DND-41 (cell line): Measurements from ENCODE around the gene KDELR3.

Experiments used
- ATAC-seq: fragments of 200-7000 bp; cut with Tn5 transposase; 3 replicates; pipeline ENCODE4 v1.9.1; 2021; ENCODE audit warnings: low read depth; ENCODE audit not compliant: insufficient read depth
- DNase-seq: peaks from one replicate; pipeline ENCODE4 v3.0.0-alpha.2; 2020
- H2AFZ ChIP-seq: 2 replicates; pipeline ENCODE4 v1.6.0; 2012; ENCODE audit warnings: low read depth, low read length
- H3K27ac ChIP-seq: 2 replicates; pipeline ENCODE4 v1.5.1; 2012; ENCODE audit warnings: low read length, inconsistent platforms
- H3K27me3 ChIP-seq: fragments of 200-600 bp; sonication (generic); 2 replicates; pipeline ENCODE4 v1.6.0; 2012; ENCODE audit warnings: low read length, mild to moderate bottlenecking, inconsistent platforms; ENCODE audit not compliant: insufficient read depth, poor library complexity
- H3K36me3 ChIP-seq: 2 replicates; pipeline ENCODE4 v1.5.1; 2012; ENCODE audit warnings: low read length, inconsistent platforms; ENCODE audit not compliant: insufficient read depth
- H3K4me1 ChIP-seq: 2 replicates; pipeline ENCODE4 v1.5.1; 2012; ENCODE audit warnings: mild to moderate bottlenecking, low read length; ENCODE audit not compliant: insufficient read depth
- H3K4me2 ChIP-seq: 2 replicates; pipeline ENCODE4 v1.6.0; 2012; ENCODE audit warnings: mild to moderate bottlenecking, moderate library complexity, low read length, inconsistent platforms; ENCODE audit not compliant: insufficient read depth
- H3K4me3 ChIP-seq, 2 experiments: fragments of 200-600 bp in 1 of 2; shearing (Covaris generic) in 1 of 2; 2 replicates each; pipeline ENCODE4 v1.5.1; 2012 to 2016; ENCODE audit warnings: inconsistent platforms in 2 of 2, low read length in 2 of 2, mild to moderate bottlenecking in 2 of 2, low read depth in 1 of 2, moderate library complexity in 1 of 2
- H3K79me2 ChIP-seq: 2 replicates; pipeline ENCODE4 v1.6.0; 2012; ENCODE audit warnings: low read length, inconsistent platforms; ENCODE audit not compliant: insufficient read depth
- H3K9ac ChIP-seq: 2 replicates; pipeline ENCODE4 v1.6.0; 2012; ENCODE audit warnings: low read depth, mild to moderate bottlenecking, inconsistent platforms, low read length, moderate library complexity
- H3K9me3 ChIP-seq: 2 replicates; pipeline ENCODE4 v1.5.1; 2012; ENCODE audit warnings: low read length, moderate library complexity, mild to moderate bottlenecking, inconsistent platforms; ENCODE audit not compliant: insufficient read depth, severe bottlenecking
- H4K20me1 ChIP-seq: 2 replicates; pipeline ENCODE4 v1.6.0; 2012; ENCODE audit warnings: low read length; ENCODE audit not compliant: insufficient read depth
- EZH2 ChIP-seq: IDR thresholded peaks from 3 replicates; pipeline ENCODE4 v1.6.1; 2012; ENCODE audit warnings: borderline replicate concordance, low read depth, mild to moderate bottlenecking, moderate library complexity, low read length, inconsistent platforms; ENCODE audit not compliant: severe bottlenecking
- TF ChIP-seq, protein P1 (sequence below): IDR thresholded peaks from 2 replicates; pipeline ENCODE4 v1.5.1; 2012; ENCODE audit warnings: borderline replicate concordance, low read length, moderate library complexity, mild to moderate bottlenecking; ENCODE audit not compliant: poor library complexity, severe bottlenecking; ENCODE audit errors: extremely low read depth

KDELR3 gene

DNA sequence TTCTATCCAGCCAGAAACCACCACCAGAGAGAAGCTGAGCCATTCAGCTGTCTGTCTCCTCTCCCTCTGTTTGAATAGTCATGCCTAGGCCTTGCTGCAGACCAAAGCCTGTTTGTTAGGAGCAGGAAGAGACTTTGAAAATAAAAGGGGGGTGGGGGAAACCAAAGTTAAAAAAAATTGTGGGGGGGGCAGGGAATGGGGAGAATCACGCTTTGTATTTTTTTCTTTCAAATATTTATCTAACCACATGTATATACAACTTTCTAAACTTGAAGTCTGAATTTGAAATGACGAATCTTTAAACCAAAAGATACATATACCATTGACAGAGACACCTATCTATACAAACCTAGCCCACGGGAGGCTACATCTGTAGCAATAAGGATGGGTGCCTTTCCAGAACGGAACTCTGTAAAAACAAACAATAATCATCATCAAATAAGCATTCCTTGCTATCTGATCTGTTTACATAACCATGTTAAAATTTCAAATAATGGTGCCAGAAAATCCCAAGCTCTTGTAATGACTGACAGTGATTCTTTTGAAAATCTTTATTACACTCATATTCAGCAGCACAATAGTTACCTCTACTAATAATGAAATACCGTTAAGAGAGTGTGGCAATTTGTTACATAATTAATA is 23.9 kb downstream of the KDELR3 start:
- ATAC-seq (no peak), DNase-seq (no peak)
- Histone ChIP-seq H3K4me1 (peaks cover 4% of the 10 kb centered on the region; the same call in 1 of the 2 replicates), H3K9me3 (no peaks in the 10 kb centered on the region), H3K79me2 (peaks cover 51% of the 10 kb centered on the region), H3K9ac (no peak overlapping the region), H3K36me3 (peaks cover 99% of the 10 kb centered on the region), H2AFZ (no peak overlapping the region), H3K27ac (no peak overlapping the region), H3K27me3 (no peaks in the 10 kb centered on the region), H3K4me3 (no peak overlapping the region), H3K4me2 (no peak overlapping the region), H4K20me1 (peaks cover 52% of the 10 kb centered on the region)
- TF ChIP-seq EZH2: no peak
- TF ChIP-seq, protein P1, sequence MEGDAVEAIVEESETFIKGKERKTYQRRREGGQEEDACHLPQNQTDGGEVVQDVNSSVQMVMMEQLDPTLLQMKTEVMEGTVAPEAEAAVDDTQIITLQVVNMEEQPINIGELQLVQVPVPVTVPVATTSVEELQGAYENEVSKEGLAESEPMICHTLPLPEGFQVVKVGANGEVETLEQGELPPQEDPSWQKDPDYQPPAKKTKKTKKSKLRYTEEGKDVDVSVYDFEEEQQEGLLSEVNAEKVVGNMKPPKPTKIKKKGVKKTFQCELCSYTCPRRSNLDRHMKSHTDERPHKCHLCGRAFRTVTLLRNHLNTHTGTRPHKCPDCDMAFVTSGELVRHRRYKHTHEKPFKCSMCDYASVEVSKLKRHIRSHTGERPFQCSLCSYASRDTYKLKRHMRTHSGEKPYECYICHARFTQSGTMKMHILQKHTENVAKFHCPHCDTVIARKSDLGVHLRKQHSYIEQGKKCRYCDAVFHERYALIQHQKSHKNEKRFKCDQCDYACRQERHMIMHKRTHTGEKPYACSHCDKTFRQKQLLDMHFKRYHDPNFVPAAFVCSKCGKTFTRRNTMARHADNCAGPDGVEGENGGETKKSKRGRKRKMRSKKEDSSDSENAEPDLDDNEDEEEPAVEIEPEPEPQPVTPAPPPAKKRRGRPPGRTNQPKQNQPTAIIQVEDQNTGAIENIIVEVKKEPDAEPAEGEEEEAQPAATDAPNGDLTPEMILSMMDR: no peak

DNA sequence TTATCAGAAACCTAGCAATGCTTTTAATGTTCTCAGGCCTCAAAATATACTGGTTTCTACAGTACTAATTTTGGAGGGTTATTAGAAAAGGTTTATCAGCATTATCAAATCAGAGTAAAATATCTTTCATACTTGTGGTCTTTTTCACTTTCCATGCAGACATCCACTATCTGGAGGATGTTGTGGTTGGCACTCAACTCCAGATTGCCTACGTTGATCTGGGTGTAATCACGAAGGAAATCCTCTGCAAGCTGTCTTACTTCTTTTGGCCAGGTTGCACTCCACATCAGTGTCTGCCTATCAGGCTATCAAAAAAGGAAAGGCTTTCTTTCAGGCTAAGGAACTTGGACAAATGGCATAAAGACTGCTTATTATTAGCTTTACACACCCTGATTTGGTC is 26.6 kb downstream of the KDELR3 start:
- no peak for DNase-seq
- Histone ChIP-seq H3K9ac (no peak overlapping the region), H3K4me1 (peaks cover 20% of the 10 kb centered on the region), H3K4me2 (no peak overlapping the region), H3K36me3 (peaks cover 99% of the 10 kb centered on the region), H3K79me2 (peaks cover 71% of the 10 kb centered on the region), H3K4me3 (no peak overlapping the region), H3K9me3 (no peaks in the 10 kb centered on the region), H4K20me1 (peaks cover 70% of the 10 kb centered on the region), H2AFZ (no peak overlapping the region), H3K27ac (no peak overlapping the region), H3K27me3 (no peaks in the 10 kb centered on the region)
- TF ChIP-seq, protein P1: no peak
- no peak for TF ChIP-seq EZH2
- ATAC-seq: no peak; the same call in 2 of the 3 replicates

DNA sequence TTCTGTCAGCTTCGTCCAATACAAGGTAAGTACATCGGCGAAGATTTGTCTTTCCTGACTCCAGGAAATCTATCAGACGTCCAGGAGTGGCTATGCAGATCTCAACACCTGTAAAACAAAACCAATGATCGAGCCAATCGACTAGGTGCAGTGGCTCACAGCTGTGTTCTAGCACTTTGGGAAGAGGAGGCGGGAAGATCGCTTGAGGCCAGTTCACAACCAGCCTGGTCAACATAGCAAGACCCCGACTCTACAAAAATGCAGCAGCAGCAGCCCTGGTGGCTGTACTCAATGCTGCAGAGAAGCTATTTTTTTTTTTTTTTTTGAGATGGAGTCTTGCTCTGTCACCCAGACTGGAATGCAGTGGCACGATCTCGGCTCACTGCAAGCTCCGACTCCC is 27.0 kb downstream of the KDELR3 start:
- Histone ChIP-seq H3K9me3 (no peaks in the 10 kb centered on the region), H3K79me2 (peaks cover 71% of the 10 kb centered on the region), H3K27me3 (no peaks in the 10 kb centered on the region), H3K27ac (no peak overlapping the region), H3K4me3 (no peak overlapping the region), H3K4me1 (peaks cover 20% of the 10 kb centered on the region), H4K20me1 (peaks cover 68% of the 10 kb centered on the region), H3K9ac (no peak overlapping the region), H3K4me2 (no peak overlapping the region), H3K36me3 (peaks cover 99% of the 10 kb centered on the region), H2AFZ (no peak overlapping the region)
- ATAC-seq: no peak
- no peak for TF ChIP-seq EZH2
- TF ChIP-seq, protein P1: no peak
- no peak for DNase-seq
